Umbilical cord (tissue), 2 donors: ENCODE results near the gene SOX5. TPM values are rescaled to one million over a fixed set of nuclear protein-coding genes. Genes with fewer than 3 reads are reported as not detected.

Source experiments
- DNase-seq: peaks from one replicate; pipeline ENCODE4 v3.0.0-alpha.2; 2015; ENCODE audit warnings: low spot score
- total RNA-seq: library from RNA; depleted of rRNA; stranded (reverse); fragments of >200 nt; gene quantifications from one replicate; pipeline ENCODE4 v1.2.3, GENCODE V29; 2014; ENCODE audit warnings: low replicate concordance; ENCODE audit not compliant: insufficient read depth

The SOX5 gene
- total RNA-seq: 74.4 TPM

GRCh38 chr12:23949348-23950209, at the start of gene SOX5:
SOX5 (minus strand) TSS chr12:23949670; CDS start chr12:23949601, 69 bp downstream.
- peak; percentile 70 for DNase-seq

DNA sequence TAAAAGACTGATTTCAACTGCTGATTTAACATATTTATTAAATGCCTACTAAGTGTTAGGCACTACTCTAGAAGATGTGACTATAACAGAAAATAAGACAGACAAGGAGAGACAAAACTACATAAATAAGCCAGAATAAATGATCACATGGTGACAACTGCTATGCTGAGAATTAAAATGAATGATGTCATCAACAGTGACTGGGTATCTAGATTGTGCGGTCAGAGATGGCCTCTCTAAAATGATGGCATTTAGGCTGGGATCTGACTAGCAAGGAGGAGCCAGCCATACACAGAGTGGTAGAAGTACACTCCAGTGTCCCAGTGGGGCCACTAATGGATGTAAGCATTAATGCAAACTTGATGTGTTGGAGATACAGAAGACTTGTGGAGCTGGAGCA, 37.6 kb upstream of the SOX5 start:
- DNase-seq: no peak

DNA sequence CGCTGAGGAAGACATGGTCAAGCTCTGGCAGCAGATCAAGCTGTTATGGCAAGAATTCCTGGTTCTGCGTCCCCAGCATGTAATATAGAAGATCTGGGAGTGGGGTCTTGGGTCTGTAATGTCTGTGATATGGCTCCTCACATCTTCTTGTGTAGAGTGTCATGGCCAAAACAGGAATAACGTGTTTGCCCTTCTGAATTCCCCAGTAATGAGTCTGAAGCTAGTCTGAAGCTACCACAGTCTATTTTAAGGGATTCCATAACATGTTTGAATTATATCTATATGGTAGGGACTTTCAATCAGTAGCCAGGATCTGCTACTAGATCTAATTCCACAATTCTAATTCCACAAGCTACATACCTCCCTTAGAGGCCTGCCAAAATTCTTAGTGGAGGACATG, 31.4 kb upstream of the SOX5 start:
- no peak for DNase-seq

DNA sequence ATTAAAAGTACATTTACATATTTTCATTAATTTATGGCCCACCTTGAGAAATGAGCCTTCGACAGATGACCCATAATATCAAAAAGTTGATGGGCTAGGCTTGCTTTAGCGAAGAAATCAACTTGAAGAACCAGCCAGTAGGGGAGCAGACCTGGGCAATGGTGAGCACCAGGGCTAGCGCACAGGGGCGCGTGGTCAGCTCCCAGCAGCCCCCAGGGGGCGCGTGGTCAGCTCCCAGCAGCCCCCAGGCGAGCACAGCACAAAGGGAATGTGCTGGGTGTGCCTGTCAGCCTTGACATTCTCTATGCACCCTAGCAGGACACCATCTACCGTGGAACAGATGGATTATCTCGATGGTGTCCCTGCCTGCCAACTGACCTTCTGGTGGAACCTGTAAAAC, 15.3 kb upstream of the SOX5 start:
- no peak for DNase-seq

DNA sequence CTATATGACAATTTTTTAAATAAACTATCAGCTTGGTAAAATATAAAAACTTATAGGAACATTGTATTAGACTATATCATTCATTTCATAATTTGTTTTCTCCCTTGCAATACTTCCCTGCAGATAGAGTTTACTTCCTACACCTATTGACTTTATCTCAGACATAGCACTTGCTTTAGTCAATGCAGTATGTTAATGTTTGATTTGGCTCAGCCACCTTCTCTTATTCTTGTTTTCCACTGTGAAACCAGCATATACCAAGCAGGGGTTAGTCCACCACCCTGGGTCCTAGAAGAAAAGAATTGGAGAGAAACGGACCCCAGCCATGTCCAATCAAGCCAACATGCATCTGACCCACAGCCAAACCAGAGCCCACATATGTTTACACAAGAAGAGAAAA, 10.4 kb upstream of the SOX5 start:
- no peak for DNase-seq

DNA sequence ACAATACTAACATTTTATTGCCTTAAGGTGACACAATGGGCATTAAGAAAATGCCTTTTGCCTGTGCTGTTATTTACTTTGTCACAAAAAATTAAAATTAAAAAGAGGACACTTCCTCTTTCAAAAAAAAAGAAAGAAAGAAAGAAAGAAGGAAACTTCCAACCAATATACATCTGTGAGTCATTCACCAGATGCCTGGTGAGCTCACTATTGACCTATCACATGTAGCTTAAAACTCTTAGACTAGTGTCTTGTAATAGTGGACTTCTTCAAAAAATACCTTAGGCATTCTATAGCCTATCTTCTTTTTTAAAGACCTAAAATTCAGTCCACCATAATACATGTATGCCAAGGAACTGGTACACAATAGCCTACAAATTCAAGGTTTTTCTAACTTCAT, 4.9 kb upstream of the SOX5 start:
- DNase-seq: peak; percentile 25

DNA sequence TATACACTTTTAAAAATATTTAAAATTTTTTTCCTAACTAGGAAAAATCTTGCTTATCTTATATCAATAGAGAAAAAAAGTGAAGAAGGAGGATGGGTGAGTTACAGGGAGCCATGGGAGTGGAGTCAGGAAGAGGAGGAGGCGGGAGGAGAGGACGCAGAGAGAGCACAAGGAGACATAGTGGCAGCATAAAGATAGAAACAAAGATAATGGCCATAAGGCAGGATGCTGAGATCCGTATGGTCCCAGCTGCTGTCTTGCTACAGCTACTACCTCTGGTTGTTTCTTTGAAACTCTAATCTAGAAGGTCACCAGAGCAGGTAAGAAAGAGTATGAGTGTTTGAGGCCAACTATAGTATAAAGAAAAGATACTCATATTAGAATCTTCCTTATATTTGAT, 2.6 kb upstream of the SOX5 start:
- no peak for DNase-seq

DNA sequence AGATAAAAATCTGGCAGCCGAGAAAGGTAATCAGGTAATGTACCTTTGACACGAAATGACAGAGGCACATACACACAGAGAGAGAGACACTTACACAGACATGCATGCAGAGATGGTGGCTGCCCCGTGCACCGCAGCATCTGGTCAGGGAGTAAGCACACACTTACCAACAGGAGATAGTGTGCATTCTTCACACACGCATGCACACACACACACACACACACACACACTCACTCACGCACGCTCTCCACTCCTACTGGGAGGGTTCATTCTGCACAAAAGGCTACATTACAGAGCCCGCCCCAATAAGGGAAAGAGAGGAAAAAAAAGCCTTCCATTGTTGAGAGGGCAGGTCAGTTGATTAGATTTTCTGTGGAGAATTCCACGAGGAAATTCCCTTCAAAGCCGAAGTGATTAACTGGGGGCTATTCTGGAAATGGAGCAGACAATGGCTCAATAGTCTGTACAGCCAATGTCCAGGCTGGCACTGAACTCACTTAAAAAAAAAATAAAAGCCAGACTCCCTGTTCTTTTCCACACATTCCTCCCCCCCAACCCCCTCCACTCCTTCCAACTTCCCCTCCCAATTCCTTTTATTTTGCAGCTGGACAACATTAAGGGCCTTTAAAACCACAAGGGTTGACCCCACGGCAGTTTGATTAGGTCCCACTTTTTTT, 1.4 kb upstream of the SOX5 start:
- DNase-seq: peak; percentile 48

DNA sequence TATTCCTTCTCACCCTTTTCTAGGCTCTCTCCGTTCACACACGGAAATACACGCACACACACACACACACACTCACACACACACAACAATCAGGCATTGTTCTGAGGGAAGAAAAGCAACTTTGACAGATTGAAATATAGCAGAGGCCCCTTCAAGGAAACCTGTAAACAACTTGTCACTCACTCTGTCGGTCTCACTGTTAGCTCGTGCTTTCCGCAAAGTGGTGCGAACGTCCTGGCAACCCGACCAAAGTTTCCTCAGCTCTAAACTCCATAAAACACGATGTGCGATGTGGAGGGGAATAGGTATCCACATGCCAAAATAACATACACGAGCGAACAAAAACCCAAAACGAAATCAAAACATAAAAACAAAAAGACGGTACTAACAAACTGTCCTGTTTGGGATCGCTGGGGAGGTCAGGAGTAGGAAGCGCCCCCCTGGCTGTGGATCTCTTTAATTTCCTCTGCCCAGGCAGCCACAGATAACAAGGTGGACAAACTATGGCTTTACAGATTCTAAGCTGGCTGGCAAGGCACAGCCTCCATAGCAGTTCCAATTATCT, 822 bp upstream of the SOX5 start:
- peak; percentile 56 for DNase-seq

DNA sequence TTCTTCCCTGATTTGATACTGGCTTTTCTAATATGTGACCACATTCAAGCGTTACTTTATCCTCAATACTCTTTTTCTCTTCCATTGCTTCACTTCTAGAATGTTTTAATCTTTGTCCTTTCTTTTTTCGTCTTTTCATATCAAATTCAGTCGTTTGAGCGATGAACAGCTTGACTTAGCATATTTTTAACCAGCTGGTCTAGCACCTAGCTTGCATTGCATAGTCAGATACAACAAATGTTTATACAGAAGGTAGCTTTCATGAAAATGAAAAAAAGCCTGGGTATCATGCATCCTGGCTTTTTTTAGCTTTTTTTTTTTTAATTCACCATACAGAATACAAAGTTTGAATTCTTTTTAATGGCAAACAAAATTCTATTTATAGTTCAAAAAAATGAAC, 1.2 kb downstream of the SOX5 start:
- no peak for DNase-seq

GRCh38 chr12:23947395-23947794, 2.1 kb downstream of the SOX5 start:
- DNase-seq: no peak

- DNase-seq: no peak
Observed at GRCh38 chr12:23945249-23945648, 4.2 kb downstream of the SOX5 start.

- DNase-seq: no peak
Observed at GRCh38 chr12:23944067-23944466, 5.4 kb downstream of the SOX5 start.

GRCh38 chr12:23942841-23943240, 6.6 kb downstream of the SOX5 start:
- DNase-seq: no peak

DNA sequence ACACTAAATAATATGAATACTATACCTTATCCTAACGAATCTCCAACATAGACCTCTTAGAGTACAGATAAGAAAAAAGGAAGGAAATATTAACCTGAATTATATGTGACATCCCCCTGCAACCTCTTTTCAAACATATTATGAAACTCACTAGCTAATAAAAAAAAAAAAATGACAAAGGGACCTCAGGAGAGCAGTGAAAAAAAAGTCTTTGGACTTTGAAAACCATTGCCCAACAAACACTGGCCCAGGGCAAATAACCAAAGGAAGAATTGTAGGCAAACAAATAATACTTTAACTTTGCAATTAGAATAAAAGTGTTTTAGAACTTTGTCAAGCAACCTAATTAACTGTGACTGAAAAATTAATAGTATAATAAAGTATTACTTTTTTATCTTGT, 7.7 kb downstream of the SOX5 start:
- DNase-seq: no peak

DNA sequence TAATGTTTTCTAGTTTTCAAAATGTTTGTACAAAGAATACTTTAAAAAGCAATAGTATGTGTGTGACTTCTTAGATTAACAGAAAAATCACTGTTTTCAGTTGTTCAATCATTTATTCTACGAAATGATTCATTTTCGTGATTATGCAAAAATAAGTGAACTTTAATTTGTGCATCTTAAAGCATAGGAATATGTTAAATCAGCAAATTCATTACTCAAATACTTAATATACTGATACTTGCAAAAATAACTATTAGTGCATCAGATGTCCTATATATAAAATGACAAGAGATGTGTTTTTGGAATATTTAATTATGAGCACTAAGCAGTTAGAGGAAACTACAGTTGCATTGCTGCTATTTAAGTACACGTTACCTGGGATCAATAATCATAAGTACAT, 11.0 kb downstream of the SOX5 start:
- DNase-seq: no peak

- no peak for DNase-seq
Observed at GRCh38 chr12:23931176-23931575, 18.3 kb downstream of the SOX5 start.

DNA sequence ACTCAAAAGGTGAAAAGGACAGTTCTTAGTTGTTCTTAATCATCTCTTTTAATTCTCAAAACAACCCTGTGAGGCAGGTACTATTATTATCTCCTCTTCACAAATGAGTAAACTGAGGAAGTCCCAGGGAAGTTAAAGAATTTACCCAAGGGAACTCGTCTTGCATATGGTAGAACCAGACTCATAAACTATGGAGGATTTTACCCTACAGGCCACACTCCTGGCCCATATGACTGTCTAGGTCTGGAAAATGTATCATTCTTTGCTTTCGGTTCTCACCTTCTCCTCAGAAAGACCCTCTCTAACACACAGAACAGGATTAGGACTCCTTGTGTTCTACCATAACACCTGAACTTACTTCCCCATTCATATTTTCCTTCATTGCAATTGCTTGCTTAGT, 18.9 kb downstream of the SOX5 start:
- no peak for DNase-seq

GRCh38 chr12:23929906-23930305, 19.6 kb downstream of the SOX5 start:
- DNase-seq: no peak

DNA sequence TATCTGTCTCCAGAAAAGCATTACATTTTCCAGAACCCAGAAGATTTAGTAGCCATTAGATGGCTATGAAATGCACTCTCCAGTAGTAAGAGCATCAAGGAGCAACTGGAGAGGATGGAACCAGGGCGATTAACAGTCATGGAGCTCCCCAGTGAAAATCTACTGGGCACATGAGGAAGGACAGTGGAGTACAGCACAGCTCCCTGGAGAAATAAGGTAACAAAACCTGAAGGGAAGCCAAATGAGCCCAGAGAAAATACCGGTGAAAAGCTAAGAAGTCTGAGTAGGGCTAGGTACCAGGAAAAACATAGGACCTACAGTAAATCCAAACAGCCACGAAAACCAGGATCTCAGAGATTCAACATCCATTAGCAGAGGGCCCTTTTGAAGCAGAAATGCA, 21.6 kb downstream of the SOX5 start:
- DNase-seq: no peak

GRCh38 chr12:23921099-23921856, 28.2 kb downstream of the SOX5 start:
- DNase-seq: no peak

- DNase-seq: no peak
Observed at GRCh38 chr12:23911574-23911973, 37.9 kb downstream of the SOX5 start.
